T-cell (primary cell): ENCODE measurements around the gene SUPT3H. TPM values are rescaled to one million over a fixed set of nuclear protein-coding genes. Genes with fewer than 3 reads are reported as not detected.
"Not testable (repeated sequence)": the region's sequence is repeated elsewhere in the genome, so short reads cannot be mapped to it uniquely, and the experiment has no call there.

Experiments used
- ATAC-seq, 4 experiments: fragments of 200-7000 bp in 3 of 4; fragments of 150-1000 bp in 1 of 4; cut with Tn5 transposase; replicated peaks in 1 of 4; 1 replicate in 3 of 4; 2 replicates in 1 of 4; pipeline ENCODE4 v1.10.0; 2021; ENCODE audit warnings: moderate library complexity in 3 of 4, mild to moderate bottlenecking in 2 of 4, moderate number of reproducible peaks in 1 of 4
- CTCF ChIA-PET, 2 donors: fragments of 300-600 bp; sonication (Branson Sonifier 250); formaldehyde crosslinking; loops; one replicate each; lab custom pipeline; 2022; ENCODE audit warnings: antibody characterized with exemption in 2 of 2; lab: Charles Lee
- POLR2A ChIA-PET, 2 donors: fragments of 300-600 bp; sonication (Branson Sonifier 250); formaldehyde crosslinking; loops; one replicate each; lab custom pipeline; 2022; ENCODE audit warnings: antibody characterized with exemption in 2 of 2; lab: Charles Lee
- DNase-seq, 35 experiments: peaks; one replicate each; pipeline versions ENCODE4 v3.0.0 to v3.0.0-alpha.2; 2013 to 2023
- H3K27ac ChIP-seq: one replicate; pipeline ENCODE4 v1.5.1; 2013; ENCODE audit warnings: low read length
- H3K27me3 ChIP-seq, 2 experiments: replicated peaks in 1 of 2; 1 replicate in 1 of 2; 2 replicates in 1 of 2; pipeline versions ENCODE4 v1.6.1 to v1.7.0; 2013; ENCODE audit warnings: low read length in 1 of 2, mixed read lengths in 1 of 2; ENCODE audit not compliant: control insufficient read depth in 2 of 2, insufficient read depth in 2 of 2; ENCODE audit errors: extremely low read depth in 1 of 2
- H3K36me3 ChIP-seq, 2 donors: 1 replicate in 1 of 2; 2 replicates in 1 of 2; pipeline versions ENCODE4 v1.6.1 to v1.7.0; 2013; ENCODE audit warnings: low read length in 1 of 2; ENCODE audit not compliant: control insufficient read depth in 2 of 2, insufficient read depth in 1 of 2; ENCODE audit errors: extremely low read depth in 1 of 2
- H3K4me1 ChIP-seq, 2 experiments: 1 replicate in 1 of 2; 2 replicates in 1 of 2; pipeline versions ENCODE4 v1.6.1 to v1.7.0; 2013; ENCODE audit warnings: low read length in 2 of 2, mixed read lengths in 1 of 2; ENCODE audit not compliant: insufficient read depth in 2 of 2, control insufficient read depth in 1 of 2; ENCODE audit errors: extremely low read depth in 1 of 2
- H3K4me3 ChIP-seq, 2 donors: 1 replicate in 1 of 2; 2 replicates in 1 of 2; pipeline versions ENCODE4 v1.5.1 to v1.7.0; 2013; ENCODE audit warnings: mild to moderate bottlenecking in 2 of 2, low read length in 1 of 2, moderate library complexity in 1 of 2; ENCODE audit not compliant: control insufficient read depth in 1 of 2; ENCODE audit errors: extremely low read depth in 1 of 2
- H3K9me3 ChIP-seq: 2 replicates; pipeline ENCODE4 v1.7.0; 2013
- H3K27ac Mint-ChIP-seq, 2 donors: one replicate each; pipeline ENCODE4 v1.8.0; 2020 to 2021; ENCODE audit warnings: mild to moderate bottlenecking in 2 of 2, mixed read lengths in 2 of 2
- H3K27me3 Mint-ChIP-seq, 2 donors: one replicate each; pipeline ENCODE4 v1.8.0; 2021 to 2022; ENCODE audit warnings: mixed read lengths in 2 of 2
- H3K36me3 Mint-ChIP-seq: one replicate; pipeline ENCODE4 v1.8.0; 2021; ENCODE audit warnings: mixed read lengths
- H3K4me1 Mint-ChIP-seq, 3 donors: one replicate each; pipeline ENCODE4 v1.8.0; 2020 to 2022; ENCODE audit warnings: mixed read lengths in 3 of 3, mild to moderate bottlenecking in 1 of 3
- H3K4me3 Mint-ChIP-seq, 3 donors: one replicate each; pipeline ENCODE4 v1.8.0; 2020 to 2022; ENCODE audit warnings: mild to moderate bottlenecking in 3 of 3, mixed read lengths in 3 of 3, moderate library complexity in 3 of 3
- H3K9me3 Mint-ChIP-seq, 3 donors: one replicate each; pipeline ENCODE4 v1.8.0; 2020 to 2022; ENCODE audit warnings: mixed read lengths in 3 of 3
- WGBS: methylation state at CpG from one replicate; pipeline ENCODE4 v1.1.5; 2013; ENCODE audit warnings: missing lambda C conversion rate; ENCODE audit not compliant: insufficient coverage; 5-methylcytosine and 5-hydroxymethylcytosine counted together
- total RNA-seq, 35 experiments: library from RNA in 6 of 35; stranded (reverse) in 6 of 35; fragments of 120-200 nt in 1 of 35; gene quantifications; one replicate each; pipeline versions ENCODE4 v1.2.1 to v1.2.4 and lab custom pipeline; 2013 to 2026

Gene SUPT3H
- total RNA-seq, 5 donors from 2014 or later (not counting 1 experiment from before 2014, with no cell fraction given), result 9.3 to 12.9 (median 10.7) TPM

DNA sequence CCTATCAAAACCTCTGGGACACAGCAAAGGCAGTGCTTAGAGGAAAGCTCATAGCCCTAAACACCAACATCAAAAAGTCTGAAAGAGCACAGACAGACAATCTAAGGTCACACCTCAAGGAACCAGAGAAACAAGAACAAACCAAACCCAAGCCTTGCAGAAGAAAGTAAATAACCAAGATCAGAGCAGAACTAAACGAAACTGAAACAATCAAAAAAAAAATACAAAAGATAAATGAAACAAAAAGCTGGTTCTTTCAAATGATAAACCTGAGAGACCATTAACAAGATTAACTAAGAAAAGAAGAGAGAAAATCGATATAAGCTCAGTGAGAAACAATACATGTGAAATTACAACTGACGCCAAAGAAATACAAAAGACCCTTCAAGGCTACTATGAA is 84.4 kb downstream of the SUPT3H start:
- ChIA-PET CTCF (interaction anchor here in 1 of 2 donors (0.6 kb wide), 1 partner anchor 109 kb away, joined by 3 read pairs; no protein-coding TSS in a partner anchor), POLR2A (interaction anchor here (0.6 to 0.9 kb wide), 4 partner anchors 17 to 1993 kb away, joined by 3 read pairs; no protein-coding TSS in a partner anchor)
- no CpG with 5 or more reads among the region's 3 CpGs for WGBS
- no peaks in the 10 kb centered on the region for H3K36me3 ChIP-seq
- H3K9me3 ChIP-seq, result peaks cover 5% of the 10 kb centered on the region
- peaks cover 0 to 4% (median 0%) of the 10 kb centered on the region in 3 donors for H3K9me3 Mint-ChIP-seq
- H3K27me3 ChIP-seq, result no peaks in the 10 kb centered on the region
- no peaks in the 10 kb centered on the region for H3K27me3 Mint-ChIP-seq
- peak overlapping the region; percentile 0 to 38 (median 31) for H3K4me3 Mint-ChIP-seq
- peaks cover 35 to 44% (median 43%) of the 10 kb centered on the region in 3 donors for H3K4me1 Mint-ChIP-seq
- peak overlapping the region; percentile 17 to 54 for H3K27ac Mint-ChIP-seq
- DNase-seq (peak in 1 of 35 experiments; percentile 12), ATAC-seq (peak in 1 of 4 experiments; percentile 52)
- no peak overlapping the region for H3K4me3 ChIP-seq
- no peaks in the 10 kb centered on the region for H3K36me3 Mint-ChIP-seq
- peak overlapping the region; percentile 14 for H3K27ac ChIP-seq
- H3K4me1 ChIP-seq, result peaks cover 0 to 4% of the 10 kb centered on the region in 2 experiments

DNA sequence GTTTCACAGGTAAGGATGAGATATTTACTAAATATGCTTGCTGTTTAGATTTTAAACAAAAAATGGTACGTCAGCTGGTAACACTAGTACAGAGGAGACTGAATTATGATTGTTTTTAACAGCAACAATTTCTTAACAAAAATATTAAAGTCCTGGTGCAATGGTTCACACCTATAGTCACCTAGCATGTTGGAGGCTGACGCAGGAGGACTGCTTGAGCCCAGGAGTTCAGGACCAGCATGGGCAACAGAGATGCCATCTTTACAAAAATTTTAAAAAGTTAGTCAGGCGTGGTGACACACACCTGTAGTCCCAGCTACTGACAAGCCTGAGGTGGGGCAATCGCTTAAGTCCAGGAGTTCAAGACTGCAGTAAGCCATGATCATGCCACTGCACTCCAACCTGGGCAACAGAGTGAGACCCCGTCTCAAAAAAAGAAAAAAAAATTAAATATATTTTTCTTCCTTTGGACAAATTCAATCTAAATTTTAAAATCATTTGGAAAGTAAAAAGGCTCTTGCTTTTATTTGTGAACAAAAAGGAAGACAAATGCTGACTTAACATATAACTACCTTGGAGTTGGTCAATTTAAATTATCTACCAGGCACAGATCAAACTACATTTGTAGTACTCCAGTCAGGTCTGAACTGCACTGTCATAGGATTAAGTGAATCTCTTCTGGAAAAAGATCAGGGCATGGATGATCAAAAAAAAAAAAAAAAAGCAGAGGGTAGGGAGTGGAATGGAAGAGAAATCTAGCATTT is 87.8 kb downstream of the SUPT3H start:
- DNase-seq, result no peak
- Mint-ChIP-seq H3K36me3 (peaks cover 4% of the 10 kb centered on the region), H3K9me3 (peaks cover 0 to 8% (median 3%) of the 10 kb centered on the region in 3 donors), H3K27me3 (no peaks in the 10 kb centered on the region), H3K27ac (no peak overlapping the region), H3K4me3 (no peak overlapping the region), H3K4me1 (peaks cover 35 to 42% (median 35%) of the 10 kb centered on the region in 3 donors)
- WGBS, result 97% methylated on average over 3 of the region's 5 CpGs
- no peak overlapping the region for H3K4me3 ChIP-seq
- H3K4me1 ChIP-seq, result peaks cover 0 to 4% of the 10 kb centered on the region in 2 experiments
- POLR2A ChIA-PET, result no interaction called here
- no peaks in the 10 kb centered on the region for H3K36me3 ChIP-seq
- peaks cover 5% of the 10 kb centered on the region for H3K9me3 ChIP-seq
- ATAC-seq, result no peak
- H3K27ac ChIP-seq, result no peak overlapping the region
- H3K27me3 ChIP-seq, result no peaks in the 10 kb centered on the region
- CTCF ChIA-PET, result interaction anchor here in 1 of 2 donors (0.7 kb wide), 1 partner anchor 624 kb away, joined by 3 read pairs; no protein-coding TSS in a partner anchor

DNA sequence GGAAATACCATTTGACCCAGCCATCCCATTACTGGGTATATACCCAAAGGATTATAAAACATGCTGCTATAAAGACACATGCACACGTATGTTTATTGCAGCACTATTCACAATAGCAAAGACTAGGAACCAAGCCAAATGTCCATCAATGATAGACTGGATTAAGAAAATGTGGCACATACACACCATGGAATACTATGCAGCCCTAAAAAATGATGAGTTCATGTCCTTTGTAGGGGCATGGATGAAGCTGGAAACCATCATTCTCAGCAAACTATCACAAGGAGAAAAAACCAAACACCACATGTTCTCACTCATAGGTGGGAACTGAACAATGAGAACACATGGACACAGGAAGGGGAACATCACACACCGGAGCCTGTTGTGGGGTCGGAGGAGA is 91.0 kb downstream of the SUPT3H start:
- ATAC-seq, H3K36me3 Mint-ChIP-seq, H3K4me3 Mint-ChIP-seq: not testable (repeated sequence)

DNA sequence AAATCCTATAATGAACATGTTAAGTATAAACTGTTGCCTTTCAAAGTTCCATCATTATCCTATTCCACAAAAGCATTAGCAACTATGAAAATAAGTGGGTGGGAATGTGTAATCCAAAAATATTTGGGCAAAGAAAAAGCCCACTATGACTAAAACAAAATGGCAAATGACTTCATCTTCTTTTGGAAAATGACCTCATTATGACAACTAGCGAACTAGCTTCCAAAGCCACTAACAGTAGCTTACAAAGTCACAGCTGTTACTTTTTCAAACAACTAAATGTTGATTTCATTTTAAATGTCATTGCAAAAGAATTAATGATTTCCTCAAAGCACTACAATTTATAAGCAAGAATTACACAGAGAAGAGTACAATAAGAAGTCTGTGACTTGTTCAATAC is 99.4 kb downstream of the SUPT3H start:
- no CpG with 5 or more reads among the region's 1 CpG for WGBS
- peaks cover 0 to 3% (median under 1%) of the 10 kb centered on the region in 3 donors for H3K9me3 Mint-ChIP-seq
- no peak overlapping the region for H3K4me3 Mint-ChIP-seq
- DNase-seq (no peak), ATAC-seq (no peak)
- Histone ChIP-seq H3K4me3 (no peak overlapping the region), H3K27ac (no peak overlapping the region), H3K9me3 (no peaks in the 10 kb centered on the region), H3K27me3 (no peaks in the 10 kb centered on the region), H3K36me3 (no peaks in the 10 kb centered on the region), H3K4me1 (no peaks in the 10 kb centered on the region)
- peaks cover 0 to 11% (median 0%) of the 10 kb centered on the region in 3 donors for H3K4me1 Mint-ChIP-seq
- ChIA-PET POLR2A (no interaction called here), CTCF (interaction anchor here in 1 of 2 donors (0.6 kb wide), 1 partner anchor 639 kb away, joined by 3 read pairs; no protein-coding TSS in a partner anchor)
- H3K27me3 Mint-ChIP-seq, result no peaks in the 10 kb centered on the region
- no peak overlapping the region for H3K27ac Mint-ChIP-seq
- H3K36me3 Mint-ChIP-seq, result peaks cover 15% of the 10 kb centered on the region

More for the DNA sequence above, 91.0 kb downstream of the SUPT3H start:
- H3K27me3 Mint-ChIP-seq, DNase-seq, H3K27me3 ChIP-seq, CTCF ChIA-PET, H3K4me1 ChIP-seq, H3K36me3 ChIP-seq, POLR2A ChIA-PET, H3K9me3 ChIP-seq, H3K4me3 ChIP-seq, H3K27ac Mint-ChIP-seq, H3K27ac ChIP-seq: not testable (repeated sequence)
- H3K4me1 Mint-ChIP-seq, result peaks cover 6 to 17% (median 8%) of the 10 kb centered on the region in 3 donors
- peaks cover 3 to 12% (median 12%) of the 10 kb centered on the region in 3 donors for H3K9me3 Mint-ChIP-seq
- WGBS, result no CpG with 5 or more reads among the region's 3 CpGs

DNA sequence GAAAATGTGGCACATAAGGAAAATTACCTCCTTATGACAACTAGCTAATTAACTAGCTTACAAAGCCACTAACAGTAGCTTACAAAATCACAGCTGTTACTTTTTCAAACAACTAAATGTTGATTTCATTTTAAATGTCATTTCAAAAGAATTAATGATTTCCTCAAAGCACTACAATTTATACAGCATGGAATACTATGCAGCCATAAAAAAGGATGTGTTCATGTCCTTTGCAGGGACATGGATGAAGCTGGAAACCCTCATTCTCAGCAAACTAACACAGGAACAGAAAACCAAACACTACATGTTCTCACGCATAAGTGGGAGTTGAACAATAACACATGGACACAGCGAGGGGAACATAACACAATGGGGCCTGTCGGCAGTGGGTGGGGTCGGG is 100.0 kb downstream of the SUPT3H start:
- H3K4me3 Mint-ChIP-seq, ATAC-seq, H3K4me3 ChIP-seq, H3K4me1 ChIP-seq, H3K36me3 ChIP-seq, POLR2A ChIA-PET, H3K27ac Mint-ChIP-seq, H3K9me3 ChIP-seq, H3K27ac ChIP-seq, H3K27me3 Mint-ChIP-seq, H3K9me3 Mint-ChIP-seq, H3K27me3 ChIP-seq, DNase-seq, H3K4me1 Mint-ChIP-seq: not testable (repeated sequence)
- CTCF ChIA-PET, result interaction anchor here in 1 of 2 donors (0.6 kb wide), 1 partner anchor 638 kb away, joined by 3 read pairs; no protein-coding TSS in a partner anchor
- WGBS, result no CpG with 5 or more reads among the region's 4 CpGs
- H3K36me3 Mint-ChIP-seq, result peaks cover 21% of the 10 kb centered on the region

DNA sequence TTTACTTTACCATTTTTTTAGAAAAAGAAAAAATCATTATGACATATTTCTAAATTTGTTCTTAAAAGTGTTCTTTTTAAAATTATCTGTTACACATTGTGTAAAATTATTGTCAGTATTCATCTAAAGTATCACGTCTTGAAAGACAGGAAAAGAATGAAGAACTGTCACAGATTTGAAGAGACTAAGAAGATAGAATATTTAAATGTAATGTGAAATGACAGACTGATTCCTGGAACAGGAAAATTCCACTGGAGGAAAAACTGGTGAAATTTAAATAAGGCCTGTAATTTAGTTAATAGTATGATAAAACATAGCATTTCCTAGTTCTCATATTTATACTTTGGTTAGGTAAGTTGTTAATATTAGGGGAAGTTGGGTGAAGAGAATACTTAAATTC is 102.4 kb downstream of the SUPT3H start:
- Histone ChIP-seq H3K27ac (no peak overlapping the region), H3K36me3 (no peaks in the 10 kb centered on the region), H3K9me3 (no peaks in the 10 kb centered on the region), H3K27me3 (peaks cover 0 to 3% of the 10 kb centered on the region in 2 experiments), H3K4me3 (no peak overlapping the region), H3K4me1 (no peaks in the 10 kb centered on the region)
- H3K27me3 Mint-ChIP-seq, result no peaks in the 10 kb centered on the region
- ChIA-PET CTCF (no interaction called here), POLR2A (interaction anchor here in 1 of 2 donors (0.6 to 0.7 kb wide), 2 partner anchors 31 to 354 kb away, joined by 3 read pairs; no protein-coding TSS in a partner anchor)
- no CpG with 5 or more reads among the region's 1 CpG for WGBS
- H3K36me3 Mint-ChIP-seq, result peaks cover 23% of the 10 kb centered on the region
- H3K4me3 Mint-ChIP-seq, result no peak overlapping the region
- H3K4me1 Mint-ChIP-seq, result peaks cover 0 to 6% (median 0%) of the 10 kb centered on the region in 3 donors
- DNase-seq, result no peak
- peaks cover 0 to 10% (median 9%) of the 10 kb centered on the region in 3 donors for H3K9me3 Mint-ChIP-seq
- no peak overlapping the region for H3K27ac Mint-ChIP-seq
- no peak for ATAC-seq
